ENCODE results near the gene FXYD4.

- no peak for TF ChIP-seq EP300 (IDR thresholded peaks at IDR 0.05; ENCODE audit: borderline replicate concordance in 1 of 2, low read depth in 1 of 2, low read length in 1 of 2)
- TF ChIP-seq POLR2AphosphoS5 (IDR thresholded peaks at IDR 0.05; ENCODE audit: low read depth, low read length): no peak
- TF ChIP-seq RFX5 (IDR thresholded peaks at IDR 0.05; ENCODE audit: low read length): no peak
- no peak for TF ChIP-seq CTCF (IDR thresholded peaks at IDR 0.05)
- TF ChIP-seq RAD21 (IDR thresholded peaks at IDR 0.05; ENCODE audit: low read length): no peak
- TF ChIP-seq ZBTB33 (IDR thresholded peaks at IDR 0.05; ENCODE audit: borderline replicate concordance, low read depth): no peak
Measured at GRCh38 chr10:43354879-43355380, 16.5 kb upstream of the FXYD4 start.
